IMR-90 (cell line): ENCODE data around the gene ARPC5L.

Experiments
- CTCF ChIP-seq: conservative IDR thresholded peaks from 2 replicates; pipeline ENCODE4 v1.5.1; 2012; ENCODE audit warnings: mild to moderate bottlenecking, low read depth, low read length, improper control_type of control experiment
- MXI1 ChIP-seq: IDR thresholded peaks from 2 replicates; pipeline ENCODE4 v1.6.1; 2012; ENCODE audit warnings: low read depth, mild to moderate bottlenecking, low read length, moderate library complexity, borderline replicate concordance
- USF2 ChIP-seq: fragments of 150-350 bp; IDR thresholded peaks from 2 replicates; pipeline ENCODE4 v1.6.1; 2017; ENCODE audit warnings: mild to moderate bottlenecking, antibody characterized with exemption, low read length, low read depth

DNA sequence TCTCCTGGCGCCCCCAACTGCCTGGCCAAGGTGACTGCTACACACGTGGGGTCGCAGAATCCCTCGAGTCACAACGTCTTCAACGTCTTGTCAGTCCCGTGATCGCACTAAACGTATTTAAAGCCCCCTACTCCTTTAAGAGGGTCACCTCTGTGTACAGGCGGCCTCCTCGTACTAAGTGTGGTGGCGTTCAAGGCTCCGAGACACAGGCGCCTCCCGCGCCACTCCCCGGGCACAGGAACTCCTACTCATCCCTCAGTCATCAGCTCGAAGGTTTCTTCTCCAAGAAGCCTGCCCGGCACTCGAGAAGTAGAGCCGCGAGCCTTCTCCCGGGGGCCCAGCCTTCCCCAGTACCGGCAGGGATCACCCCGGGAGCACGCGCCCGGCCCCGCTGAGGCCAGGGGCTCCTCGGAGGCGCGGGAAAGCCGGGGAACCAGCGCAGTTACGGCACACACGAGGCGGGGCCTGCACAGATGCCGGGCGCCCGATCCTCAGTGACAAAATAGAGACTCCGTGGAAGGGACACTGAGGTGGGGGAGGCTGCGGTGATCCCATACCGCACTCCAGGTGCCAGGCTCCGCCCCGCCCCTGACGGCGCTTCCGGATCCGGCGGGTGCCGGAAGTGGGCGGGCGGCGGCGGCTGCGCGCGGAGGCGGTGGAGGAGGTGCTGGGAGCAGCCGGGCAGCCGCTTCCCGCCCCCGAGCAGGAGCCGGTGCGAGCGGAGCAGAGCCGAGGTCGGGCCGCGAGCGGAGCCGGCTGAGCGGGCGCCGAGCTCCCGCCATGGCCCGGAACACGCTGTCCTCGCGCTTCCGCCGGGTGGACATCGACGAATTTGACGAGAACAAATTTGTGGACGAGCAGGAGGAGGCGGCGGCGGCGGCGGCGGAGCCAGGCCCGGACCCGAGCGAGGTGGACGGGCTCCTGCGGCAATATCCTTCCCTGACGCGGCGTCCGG, 6.9 kb downstream of the ARPC5L start:
- TF ChIP-seq MXI1 (peak; percentile 70), USF2 (no peak), CTCF (peak; percentile 31; the same call in 1 of the 2 replicates)
